Activated naive CD4-positive, alpha-beta T cell treated with anti-CD3 and anti-CD28 coated beads, Interleukin-2, amount 50 U/mL, for 24 hours (primary cell): ENCODE measurements around the gene RFXAP.
"Not testable (repeated sequence)": the region's sequence is repeated elsewhere in the genome, so short reads cannot be mapped to it uniquely, and the experiment has no call there.

Source experiments
- H3K27ac Mint-ChIP-seq: one replicate; pipeline ENCODE4 v1.8.0; 2021; ENCODE audit warnings: mild to moderate bottlenecking, mixed read lengths
- H3K27me3 Mint-ChIP-seq: one replicate; pipeline ENCODE4 v1.8.0; 2021; ENCODE audit warnings: mixed read lengths
- H3K36me3 Mint-ChIP-seq: one replicate; pipeline ENCODE4 v1.8.0; 2021; ENCODE audit warnings: mixed read lengths
- H3K4me1 Mint-ChIP-seq: one replicate; pipeline ENCODE4 v1.8.0; 2021; ENCODE audit warnings: mixed read lengths
- H3K4me3 Mint-ChIP-seq: one replicate; pipeline ENCODE4 v1.8.0; 2021; ENCODE audit warnings: mild to moderate bottlenecking, mixed read lengths
- H3K9me3 Mint-ChIP-seq: one replicate; pipeline ENCODE4 v1.8.0; 2021; ENCODE audit warnings: mixed read lengths

Gene RFXAP, protein sequence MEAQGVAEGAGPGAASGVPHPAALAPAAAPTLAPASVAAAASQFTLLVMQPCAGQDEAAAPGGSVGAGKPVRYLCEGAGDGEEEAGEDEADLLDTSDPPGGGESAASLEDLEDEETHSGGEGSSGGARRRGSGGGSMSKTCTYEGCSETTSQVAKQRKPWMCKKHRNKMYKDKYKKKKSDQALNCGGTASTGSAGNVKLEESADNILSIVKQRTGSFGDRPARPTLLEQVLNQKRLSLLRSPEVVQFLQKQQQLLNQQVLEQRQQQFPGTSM

DNA sequence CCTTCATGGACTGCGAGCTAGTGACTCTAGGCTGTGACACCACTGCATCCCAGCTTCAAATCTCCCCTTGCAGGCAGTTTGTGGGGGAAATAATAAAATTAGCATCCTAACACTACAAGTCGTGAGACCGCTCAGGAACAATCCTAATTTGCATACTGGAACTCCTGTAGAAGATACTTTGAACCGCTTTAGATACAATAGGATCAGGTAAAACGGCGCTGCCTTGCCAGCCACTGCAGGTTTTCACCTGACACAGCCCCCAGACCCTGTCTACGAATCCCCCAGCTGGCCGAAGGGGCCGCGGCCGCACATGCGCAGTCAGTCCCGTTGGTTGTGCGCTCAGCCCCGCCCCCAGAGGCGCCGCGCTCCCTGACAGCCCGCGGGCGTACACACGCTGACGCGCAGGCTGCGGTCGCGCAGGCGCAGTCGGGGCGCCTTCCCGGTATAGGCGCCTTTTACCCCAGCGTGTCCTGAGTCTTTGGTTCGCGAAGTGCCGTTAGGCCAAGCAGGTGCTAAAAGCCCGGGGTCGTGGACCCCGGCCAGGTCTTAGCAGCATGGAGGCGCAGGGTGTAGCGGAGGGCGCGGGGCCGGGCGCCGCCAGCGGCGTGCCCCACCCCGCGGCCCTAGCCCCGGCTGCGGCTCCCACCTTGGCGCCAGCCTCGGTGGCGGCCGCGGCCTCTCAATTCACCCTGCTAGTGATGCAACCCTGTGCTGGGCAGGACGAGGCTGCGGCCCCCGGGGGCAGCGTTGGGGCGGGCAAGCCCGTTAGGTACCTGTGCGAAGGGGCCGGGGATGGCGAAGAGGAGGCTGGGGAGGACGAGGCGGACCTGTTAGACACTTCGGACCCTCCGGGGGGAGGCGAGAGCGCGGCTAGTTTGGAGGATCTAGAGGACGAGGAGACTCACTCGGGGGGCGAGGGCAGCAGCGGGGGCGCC is at the start of gene RFXAP:
TSS of gene RFXAP (plus strand) at position 419 of the 935 bp plus-strand sequence. CDS start at position 555, 136 bp downstream.
- peaks cover 51% of the 10 kb centered on the region for H3K4me1 Mint-ChIP-seq

DNA sequence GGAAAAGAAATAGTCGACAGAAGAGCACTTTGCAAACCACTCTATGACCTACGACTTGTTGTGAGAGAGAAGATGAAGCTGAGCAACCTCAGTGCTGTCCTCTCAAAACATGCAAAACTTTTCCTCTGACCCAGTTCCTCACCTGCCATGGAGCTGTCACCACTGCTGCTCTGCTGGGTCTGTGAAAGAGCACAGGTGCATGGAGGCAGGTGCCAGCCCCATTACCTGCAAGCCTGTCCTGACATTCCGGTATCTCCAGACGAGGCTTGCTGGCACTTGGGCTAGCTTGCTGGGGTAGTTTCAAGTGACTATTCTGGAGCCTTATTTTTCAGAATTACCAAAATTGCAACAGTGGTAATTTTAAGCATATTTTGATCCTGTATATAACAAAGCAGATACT is 49.5 kb upstream of the RFXAP start:
- Mint-ChIP-seq H3K27ac (no peak overlapping the region), H3K36me3 (no peaks in the 10 kb centered on the region), H3K27me3 (peaks cover 8% of the 10 kb centered on the region), H3K4me3 (no peak overlapping the region), H3K4me1 (no peaks in the 10 kb centered on the region), H3K9me3 (peaks cover 12% of the 10 kb centered on the region)

More for the DNA sequence above, at the start of gene RFXAP:
- Mint-ChIP-seq H3K4me3 (peak within 1 kb of the TSS; percentile 89), H3K27me3 (no peaks in the 10 kb centered on the region), H3K9me3 (no peaks in the 10 kb centered on the region), H3K27ac (peak within 1 kb of the TSS; percentile 79), H3K36me3 (peaks cover 3% of the 10 kb centered on the region)

DNA sequence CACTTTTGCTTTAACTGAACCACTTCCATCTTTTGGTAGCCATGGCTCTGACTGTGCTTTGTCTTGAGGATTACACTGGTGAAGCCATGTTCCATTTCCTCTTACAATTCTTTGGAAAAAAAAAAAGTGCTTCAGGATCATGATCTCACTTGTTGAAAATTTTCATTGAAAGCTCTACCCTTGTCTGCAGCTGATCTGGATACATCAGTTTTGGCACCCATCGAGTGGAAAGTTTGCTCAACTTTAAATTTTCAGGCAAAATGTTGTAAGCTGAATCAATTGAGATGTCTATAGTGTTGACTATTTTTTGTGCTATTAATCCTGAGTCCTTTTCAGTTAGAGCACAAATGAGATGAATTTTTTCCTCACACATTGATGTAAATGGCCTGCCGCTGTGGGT is 48.3 kb upstream of the RFXAP start:
- Mint-ChIP-seq H3K27me3 (peaks cover 5% of the 10 kb centered on the region), H3K36me3 (no peaks in the 10 kb centered on the region), H3K4me3 (no peak overlapping the region), H3K9me3 (peaks cover 10% of the 10 kb centered on the region), H3K4me1 (no peaks in the 10 kb centered on the region), H3K27ac (no peak overlapping the region)

DNA sequence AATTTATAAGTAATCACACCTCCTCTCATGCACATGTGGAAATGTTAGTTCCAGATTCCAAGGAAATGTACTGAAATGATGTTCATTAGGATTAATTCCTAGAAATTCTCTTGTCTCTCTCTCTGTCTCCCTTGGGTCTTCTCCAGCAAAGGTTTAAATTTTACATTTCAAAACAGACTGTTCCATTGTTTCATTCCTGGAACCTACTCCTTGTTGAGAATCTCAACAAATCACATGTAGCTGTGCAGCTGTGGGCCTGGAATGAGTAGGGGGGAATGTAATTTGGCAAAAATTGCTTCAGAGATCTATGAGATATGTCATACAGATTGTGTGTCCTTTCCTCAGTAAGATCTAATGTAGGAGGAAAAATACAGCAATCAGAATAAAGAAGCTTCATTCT is 46.2 kb upstream of the RFXAP start:
- Mint-ChIP-seq H3K4me1 (no peaks in the 10 kb centered on the region), H3K9me3 (no peaks in the 10 kb centered on the region), H3K36me3 (no peaks in the 10 kb centered on the region), H3K27me3 (peaks cover 5% of the 10 kb centered on the region), H3K27ac (no peak overlapping the region), H3K4me3 (no peak overlapping the region)

DNA sequence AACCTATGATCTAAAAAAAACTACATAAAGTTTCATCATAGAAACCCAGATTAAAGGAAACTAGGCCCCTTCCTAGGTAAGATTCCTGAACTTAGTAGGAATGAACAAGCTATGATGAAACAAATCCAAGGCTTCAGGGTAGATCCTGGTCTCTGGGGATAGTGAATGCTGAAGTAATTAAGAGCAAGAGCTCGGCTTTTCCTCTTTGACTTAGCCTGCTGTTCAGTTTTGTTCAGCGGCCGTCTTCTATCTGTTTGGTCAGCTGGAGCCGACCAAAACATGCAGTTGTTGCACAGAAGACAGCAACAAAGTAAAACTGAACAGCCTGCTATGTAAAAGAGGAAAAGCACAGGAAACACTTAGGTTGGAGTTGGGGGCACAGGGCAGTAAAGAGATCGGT is 44.1 kb upstream of the RFXAP start:
- Mint-ChIP-seq H3K27me3 (peaks cover 1% of the 10 kb centered on the region), H3K4me3 (no peak overlapping the region), H3K36me3 (no peaks in the 10 kb centered on the region), H3K27ac (no peak overlapping the region), H3K4me1 (no peaks in the 10 kb centered on the region), H3K9me3 (no peaks in the 10 kb centered on the region)

DNA sequence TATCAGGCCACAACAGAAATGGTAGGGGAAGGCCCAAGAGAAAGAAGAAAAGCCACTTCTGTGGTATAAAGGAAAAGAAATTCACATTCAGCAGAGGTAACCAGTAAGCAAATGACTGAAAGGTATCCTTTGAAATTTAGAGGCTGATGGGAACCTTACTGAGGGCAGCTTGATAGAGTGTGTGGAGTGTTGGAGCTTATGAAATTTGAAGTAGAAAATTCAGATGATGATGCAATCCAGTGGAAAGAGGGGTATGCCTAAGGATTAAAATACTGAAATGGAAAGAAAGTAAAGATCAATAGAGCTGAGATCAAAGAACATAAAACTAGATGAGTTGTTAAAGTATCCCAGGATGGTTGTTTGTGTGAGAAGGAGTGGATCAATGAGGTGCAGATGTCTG is 42.8 kb upstream of the RFXAP start:
- no peak overlapping the region for H3K4me3 Mint-ChIP-seq
- no peaks in the 10 kb centered on the region for H3K9me3 Mint-ChIP-seq
- H3K27ac Mint-ChIP-seq = no peak overlapping the region
- peaks cover 1% of the 10 kb centered on the region for H3K27me3 Mint-ChIP-seq
- H3K4me1 Mint-ChIP-seq = no peaks in the 10 kb centered on the region
- no peaks in the 10 kb centered on the region for H3K36me3 Mint-ChIP-seq

DNA sequence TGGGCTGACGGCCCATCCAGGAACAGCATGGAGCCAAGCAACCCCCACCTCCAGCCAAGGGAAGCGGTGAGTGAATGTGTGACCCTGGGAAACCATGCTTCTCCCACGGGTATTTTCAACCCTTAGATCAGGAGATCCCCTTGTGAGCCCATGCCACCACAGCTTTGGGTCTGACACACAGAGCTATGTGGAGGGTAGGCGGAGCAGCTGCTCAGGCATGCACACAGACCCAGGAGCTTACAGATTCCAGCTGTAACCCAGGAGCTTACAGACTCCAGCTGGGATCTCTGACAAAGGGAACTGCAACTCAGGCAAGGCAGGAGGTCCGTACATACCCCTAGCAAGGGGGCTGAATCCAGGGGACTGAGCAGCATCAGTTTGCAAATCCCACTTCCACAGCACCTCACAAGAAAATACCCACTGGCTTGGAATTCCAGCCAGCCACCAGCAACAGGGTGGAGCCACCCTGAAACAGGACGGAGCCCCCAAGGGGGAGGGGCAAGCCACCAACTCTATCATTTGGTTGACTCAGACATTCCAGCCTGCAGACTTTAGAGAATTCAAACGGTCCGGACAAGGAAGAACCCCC is 40.8 kb upstream of the RFXAP start:
- H3K27ac Mint-ChIP-seq = no peak overlapping the region
- H3K36me3 Mint-ChIP-seq = no peaks in the 10 kb centered on the region
- H3K9me3 Mint-ChIP-seq = no peaks in the 10 kb centered on the region
- peaks cover 2% of the 10 kb centered on the region for H3K27me3 Mint-ChIP-seq
- no peaks in the 10 kb centered on the region for H3K4me1 Mint-ChIP-seq
- H3K4me3 Mint-ChIP-seq = no peak overlapping the region

DNA sequence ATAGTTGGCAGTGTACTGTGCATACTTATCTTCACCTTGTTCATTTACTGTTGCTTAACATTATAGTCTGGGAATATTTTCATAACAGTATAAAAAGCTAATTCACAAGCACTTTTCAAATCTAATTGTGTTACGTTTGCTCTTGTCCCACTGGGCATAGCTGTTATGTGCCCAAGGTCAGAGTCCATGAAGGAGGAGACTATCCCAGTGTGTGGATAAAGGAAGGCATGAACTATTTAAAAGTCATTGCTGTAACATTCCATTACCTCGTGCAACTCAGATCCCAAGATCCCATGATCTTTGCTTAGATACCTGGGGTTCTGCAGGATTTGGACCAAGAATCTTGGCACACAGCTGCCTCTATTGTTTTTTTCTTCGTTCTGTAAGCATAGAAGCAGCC is 35.1 kb upstream of the RFXAP start:
- H3K27ac Mint-ChIP-seq = no peak overlapping the region
- H3K36me3 Mint-ChIP-seq = no peaks in the 10 kb centered on the region
- peaks cover 8% of the 10 kb centered on the region for H3K27me3 Mint-ChIP-seq
- H3K4me1 Mint-ChIP-seq = no peaks in the 10 kb centered on the region
- H3K9me3 Mint-ChIP-seq = no peaks in the 10 kb centered on the region
- H3K4me3 Mint-ChIP-seq = no peak overlapping the region

DNA sequence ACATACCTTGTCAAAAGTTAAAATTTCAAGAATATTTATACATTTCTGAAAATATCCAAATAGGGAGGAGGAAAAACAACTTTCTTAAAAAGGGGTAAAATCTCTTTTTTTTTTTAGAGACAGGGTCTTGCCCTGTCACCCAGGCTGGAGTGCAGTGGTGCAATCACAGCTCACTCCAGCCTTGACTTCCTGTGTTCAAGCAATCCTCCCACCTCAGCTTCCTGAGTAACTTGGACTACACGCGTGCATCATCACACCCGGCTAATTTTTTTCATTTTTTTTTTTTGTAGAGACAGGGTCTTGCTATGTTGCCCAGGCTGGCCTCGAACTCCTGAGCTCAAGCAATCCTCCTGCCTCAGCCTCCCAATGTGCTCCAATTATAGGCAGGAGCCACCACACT is 32.8 kb upstream of the RFXAP start:
- not testable (repeated sequence) for H3K27me3 Mint-ChIP-seq, H3K9me3 Mint-ChIP-seq, H3K4me1 Mint-ChIP-seq, H3K36me3 Mint-ChIP-seq, H3K4me3 Mint-ChIP-seq, H3K27ac Mint-ChIP-seq

DNA sequence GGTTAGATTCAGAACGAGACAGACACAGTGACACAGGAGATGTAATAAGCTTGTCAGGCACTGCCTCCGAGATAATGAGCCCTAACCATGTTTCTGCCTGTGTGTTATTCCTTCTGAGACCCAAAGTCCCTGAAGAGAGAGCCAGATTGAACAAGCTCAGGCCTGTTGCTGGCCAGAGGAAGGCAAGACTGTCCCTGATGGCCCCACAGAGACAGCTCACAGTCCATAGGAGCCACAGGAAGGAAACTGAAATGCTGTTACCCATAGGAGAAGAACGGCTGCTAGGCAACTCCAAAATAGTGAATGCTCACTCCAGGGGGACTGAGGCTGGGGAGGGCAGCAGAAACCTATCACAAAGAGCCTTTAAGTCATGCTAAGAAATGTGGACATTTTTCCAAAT is 31.8 kb upstream of the RFXAP start:
- no peak overlapping the region for H3K4me3 Mint-ChIP-seq
- peak overlapping the region; percentile 32 for H3K27ac Mint-ChIP-seq
- no peaks in the 10 kb centered on the region for H3K9me3 Mint-ChIP-seq
- H3K36me3 Mint-ChIP-seq = no peaks in the 10 kb centered on the region
- H3K4me1 Mint-ChIP-seq = no peaks in the 10 kb centered on the region
- peaks cover 8% of the 10 kb centered on the region for H3K27me3 Mint-ChIP-seq

DNA sequence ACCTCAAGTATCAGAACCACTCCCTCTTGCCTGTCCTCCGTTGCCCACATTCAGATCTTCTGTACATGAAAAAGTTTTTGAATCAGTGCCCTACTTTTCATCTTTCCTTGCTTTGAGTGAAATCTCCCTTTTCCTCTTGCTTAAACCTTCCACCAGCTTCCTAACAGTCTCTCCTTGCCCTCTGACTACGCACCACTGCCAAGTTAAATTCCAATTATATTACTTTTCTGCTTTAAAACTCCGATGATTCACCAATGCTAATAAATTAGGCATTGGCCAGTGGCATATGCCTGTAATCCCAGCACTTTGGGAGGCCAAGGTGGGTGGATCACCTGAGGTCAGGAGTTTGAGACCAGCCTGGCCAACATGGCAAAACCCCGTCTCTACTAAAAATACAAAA is 30.7 kb upstream of the RFXAP start:
- Mint-ChIP-seq H3K27ac (no peak overlapping the region), H3K27me3 (peaks cover 5% of the 10 kb centered on the region), H3K4me1 (no peaks in the 10 kb centered on the region), H3K9me3 (no peaks in the 10 kb centered on the region), H3K36me3 (no peaks in the 10 kb centered on the region), H3K4me3 (no peak overlapping the region)

DNA sequence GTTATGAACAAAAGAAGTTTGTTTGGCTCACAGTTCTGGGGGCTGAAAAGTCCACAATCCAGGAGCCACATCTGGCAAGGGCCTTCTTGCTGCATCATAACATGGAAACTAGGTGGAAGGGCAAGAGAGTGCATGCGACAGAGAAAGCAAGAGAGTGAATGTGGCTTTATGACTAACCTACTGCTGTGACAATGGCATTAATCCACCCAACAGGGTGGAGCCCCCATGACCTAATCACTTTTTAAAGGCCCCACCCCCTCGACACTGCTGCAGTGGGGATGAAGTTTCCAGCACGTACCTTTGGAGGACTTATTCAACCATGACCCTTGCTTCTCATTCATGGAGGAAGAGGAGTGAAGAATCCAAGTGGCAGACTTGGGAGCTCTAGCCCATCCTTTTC is 30.0 kb upstream of the RFXAP start:
- H3K36me3 Mint-ChIP-seq = no peaks in the 10 kb centered on the region
- H3K4me1 Mint-ChIP-seq = no peaks in the 10 kb centered on the region
- no peak overlapping the region for H3K27ac Mint-ChIP-seq
- H3K27me3 Mint-ChIP-seq = peaks cover 1% of the 10 kb centered on the region
- H3K4me3 Mint-ChIP-seq = no peak overlapping the region
- H3K9me3 Mint-ChIP-seq = no peaks in the 10 kb centered on the region

DNA sequence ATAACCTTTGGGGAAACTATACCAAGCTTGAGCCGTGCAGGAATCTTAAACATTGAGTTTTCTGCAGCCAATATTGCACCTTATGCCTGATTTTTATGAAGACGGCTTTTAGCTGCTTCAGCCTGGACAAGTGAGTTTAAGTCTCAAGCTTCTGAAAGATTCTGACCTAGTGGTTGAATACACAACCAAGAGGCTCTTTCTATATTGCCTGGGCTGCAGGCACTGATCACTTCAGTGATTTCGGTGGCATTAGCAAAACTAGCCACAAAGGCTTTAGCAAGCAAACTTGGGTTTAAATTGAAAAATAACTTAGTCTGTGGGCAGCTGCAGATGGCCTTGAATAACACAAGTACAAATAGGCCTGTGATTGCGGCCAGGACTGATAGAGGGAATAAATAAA is 29.3 kb upstream of the RFXAP start:
- H3K4me1 Mint-ChIP-seq = no peaks in the 10 kb centered on the region
- H3K27ac Mint-ChIP-seq = no peak overlapping the region
- H3K36me3 Mint-ChIP-seq = no peaks in the 10 kb centered on the region
- peaks cover 1% of the 10 kb centered on the region for H3K27me3 Mint-ChIP-seq
- H3K9me3 Mint-ChIP-seq = no peaks in the 10 kb centered on the region
- no peak overlapping the region for H3K4me3 Mint-ChIP-seq

DNA sequence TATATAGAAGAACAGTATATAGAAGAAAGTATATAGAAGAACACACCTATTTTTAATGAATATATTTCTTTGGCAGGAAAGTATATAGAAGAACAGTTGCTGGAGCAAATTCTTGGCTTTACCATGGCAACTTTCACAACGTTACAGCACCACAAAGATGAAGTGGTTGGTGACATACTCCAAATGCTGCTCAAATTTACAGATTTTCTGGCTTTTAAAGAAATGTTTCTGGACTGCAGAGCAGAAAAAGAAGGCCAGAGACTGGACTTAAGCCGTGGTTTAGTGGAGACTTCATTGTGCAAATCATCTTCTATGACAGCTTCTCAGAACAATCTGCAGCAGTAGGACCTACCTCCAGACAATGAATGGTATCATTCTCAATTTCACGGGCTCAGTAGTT is 24.3 kb upstream of the RFXAP start:
- Mint-ChIP-seq H3K4me1 (no peaks in the 10 kb centered on the region), H3K27me3 (peaks cover 9% of the 10 kb centered on the region), H3K36me3 (no peaks in the 10 kb centered on the region), H3K27ac (no peak overlapping the region), H3K4me3 (no peak overlapping the region), H3K9me3 (no peaks in the 10 kb centered on the region)

DNA sequence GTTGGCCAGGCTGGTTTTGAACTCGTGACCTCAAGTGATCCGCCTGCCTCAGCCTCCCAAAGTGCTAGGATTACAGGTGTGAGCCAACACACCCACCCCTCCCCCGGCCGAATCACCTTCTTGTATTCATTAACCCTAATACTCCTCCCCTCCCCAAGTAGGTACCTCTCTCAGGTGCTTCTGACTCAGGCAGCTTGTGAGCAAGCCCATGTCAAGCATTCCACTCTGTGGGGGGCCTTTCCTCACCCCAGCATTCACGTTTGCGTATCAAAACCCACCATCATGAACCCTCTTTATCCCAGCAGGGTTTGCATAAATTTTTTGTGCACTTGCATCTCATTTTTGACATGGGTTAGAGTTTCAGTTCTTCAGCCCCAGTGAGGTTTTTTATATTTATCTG is 23.6 kb upstream of the RFXAP start:
- Mint-ChIP-seq H3K4me1 (no peaks in the 10 kb centered on the region), H3K36me3 (no peaks in the 10 kb centered on the region), H3K27me3 (peaks cover 9% of the 10 kb centered on the region), H3K27ac (no peak overlapping the region), H3K4me3 (no peak overlapping the region), H3K9me3 (no peaks in the 10 kb centered on the region)

DNA sequence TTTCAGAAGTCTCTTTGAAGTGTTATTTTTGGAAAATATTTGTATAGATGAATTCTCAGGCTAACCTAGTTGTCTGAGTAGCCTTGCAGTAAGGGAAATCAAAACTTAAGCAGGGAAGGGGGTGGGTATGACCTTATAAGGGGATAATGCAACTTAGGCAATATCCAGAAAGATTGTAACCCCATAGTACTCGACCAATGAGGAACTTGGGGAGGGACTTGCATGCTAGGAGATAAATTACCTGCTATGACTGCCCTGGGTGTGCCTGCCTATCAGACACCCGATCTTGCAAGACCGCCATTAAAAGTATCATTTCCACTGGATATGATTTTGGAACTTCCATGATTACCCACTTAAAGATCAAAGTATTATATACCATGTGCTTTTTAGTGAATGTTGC is 23.0 kb upstream of the RFXAP start:
- Mint-ChIP-seq H3K27ac (no peak overlapping the region), H3K9me3 (no peaks in the 10 kb centered on the region), H3K4me1 (no peaks in the 10 kb centered on the region), H3K4me3 (no peak overlapping the region), H3K36me3 (no peaks in the 10 kb centered on the region), H3K27me3 (peaks cover 9% of the 10 kb centered on the region)
